Measurements from ENCODE around the gene TTLL10.
"Not testable (repeated sequence)": the region's sequence is repeated elsewhere in the genome, so short reads cannot be mapped to it uniquely, and the experiment has no call there.

The TTLL10 gene

GRCh38 chr1:1173061-1173792 lies 453 bp upstream of the TTLL10 start:
- DNase-seq (ENCODE audit: low read depth), result no peak

GRCh38 chr1:1175221-1176062 lies 1.8 kb downstream of the TTLL10 start:
- no peak for DNase-seq (ENCODE audit: low read depth)

- not testable (repeated sequence) for DNase-seq (ENCODE audit: low read depth)
Observed at GRCh38 chr1:1176063-1176761, 2.5 kb downstream of the TTLL10 start.

- DNase-seq (ENCODE audit: low read depth), result no peak
Observed at GRCh38 chr1:1176931-1177330, 3.3 kb downstream of the TTLL10 start.

GRCh38 chr1:1177452-1178206 lies 3.9 kb downstream of the TTLL10 start:
- DNase-seq (ENCODE audit: low read depth), result no peak

GRCh38 chr1:1178794-1179331 lies 5.2 kb downstream of the TTLL10 start:
- no peak for DNase-seq (ENCODE audit: low read depth)

- no peak for DNase-seq (ENCODE audit: low read depth)
Observed at GRCh38 chr1:1179346-1179982, 5.8 kb downstream of the TTLL10 start.

- no peak for DNase-seq (ENCODE audit: low read depth)
Observed at GRCh38 chr1:1179983-1180861, 6.5 kb downstream of the TTLL10 start.

- DNase-seq (ENCODE audit: low read depth), result no peak
Observed at GRCh38 chr1:1181129-1181937, 7.7 kb downstream of the TTLL10 start.

- no peak for DNase-seq (ENCODE audit: low read depth)
Observed at GRCh38 chr1:1181938-1182410, 8.3 kb downstream of the TTLL10 start.

- no peak for DNase-seq (ENCODE audit: low read depth)
Observed at GRCh38 chr1:1182491-1183220, 9.0 kb downstream of the TTLL10 start.

GRCh38 chr1:1183221-1183747 lies 9.6 kb downstream of the TTLL10 start:
- no peak for DNase-seq (ENCODE audit: low read depth)

GRCh38 chr1:1183833-1184775 lies 10.4 kb downstream of the TTLL10 start:
- DNase-seq (ENCODE audit: low read depth), result no peak

- no peak for DNase-seq (ENCODE audit: low read depth)
Observed at GRCh38 chr1:1185101-1185765, 11.6 kb downstream of the TTLL10 start.

GRCh38 chr1:1187938-1188337 lies 14.3 kb downstream of the TTLL10 start:
- peak; percentile 3 for DNase-seq (ENCODE audit: low read depth)

- no peak for DNase-seq (ENCODE audit: low read depth)
Observed at GRCh38 chr1:1189111-1189510, 15.4 kb downstream of the TTLL10 start.

- no peak for DNase-seq (ENCODE audit: low read depth)
Observed at GRCh38 chr1:1191734-1192133, 18.1 kb downstream of the TTLL10 start.
